ENCODE measurements around the gene MEI4. TPM values are rescaled to one million over a fixed set of nuclear protein-coding genes. Genes with fewer than 3 reads are reported as not detected.
"Not testable (repeated sequence)": the region's sequence is repeated elsewhere in the genome, so short reads cannot be mapped to it uniquely, and the experiment has no call there.

MEI4 gene
- total RNA-seq, 1 donor = 0.10 TPM

GRCh38 chr6:77822265-77822664, 169.4 kb downstream of the MEI4 start:
- Histone ChIP-seq H3K9me3 (ENCODE audit: low read depth, low read length) (no peaks in the 10 kb centered on the region), H3K27me3 (ENCODE audit: insufficient read depth, low read length) (no peaks in the 10 kb centered on the region), H3K4me1 (ENCODE audit: insufficient read depth, low read length) (no peaks in the 10 kb centered on the region), H3K4me3 (ENCODE audit: low read length) (no peak overlapping the region)

GRCh38 chr6:77825204-77825603, 172.4 kb downstream of the MEI4 start:
- H3K9me3 ChIP-seq (ENCODE audit: low read depth, low read length) = no peaks in the 10 kb centered on the region
- no peak overlapping the region for H3K4me3 ChIP-seq (ENCODE audit: low read length)
- H3K27me3 ChIP-seq (ENCODE audit: insufficient read depth, low read length) = no peaks in the 10 kb centered on the region
- H3K4me1 ChIP-seq (ENCODE audit: insufficient read depth, low read length) = no peaks in the 10 kb centered on the region

DNA sequence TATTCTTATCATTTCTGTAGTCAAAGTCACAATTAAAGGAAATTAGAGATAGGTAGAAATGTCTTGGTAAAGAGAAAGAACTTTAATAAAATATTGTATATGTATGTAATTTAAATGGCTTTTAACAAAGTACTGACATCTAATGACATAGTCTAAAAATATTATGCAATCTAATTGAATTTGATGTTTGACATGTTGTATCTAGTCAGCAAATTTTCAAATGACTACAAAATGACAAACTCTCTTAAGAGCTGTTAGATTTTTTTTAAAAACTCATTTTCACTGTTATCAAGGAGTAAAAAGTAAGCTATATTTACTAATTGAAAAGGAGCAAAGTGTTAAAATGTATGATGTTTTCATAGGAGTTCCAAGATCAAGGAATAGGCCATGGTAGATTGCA, 176.9 kb downstream of the MEI4 start:
- H3K27me3 ChIP-seq (ENCODE audit: insufficient read depth, low read length) = no peaks in the 10 kb centered on the region
- H3K4me1 ChIP-seq (ENCODE audit: insufficient read depth, low read length) = no peaks in the 10 kb centered on the region
- no peaks in the 10 kb centered on the region for H3K9me3 ChIP-seq (ENCODE audit: low read depth, low read length)
- no peak overlapping the region for H3K4me3 ChIP-seq (ENCODE audit: low read length)

- not testable (repeated sequence) for H3K9me3 ChIP-seq (ENCODE audit: low read depth, low read length); H3K4me1 ChIP-seq (ENCODE audit: insufficient read depth, low read length); H3K4me3 ChIP-seq (ENCODE audit: low read length); H3K27me3 ChIP-seq (ENCODE audit: insufficient read depth, low read length)
Measured at GRCh38 chr6:77833749-77834148, 180.9 kb downstream of the MEI4 start.

DNA sequence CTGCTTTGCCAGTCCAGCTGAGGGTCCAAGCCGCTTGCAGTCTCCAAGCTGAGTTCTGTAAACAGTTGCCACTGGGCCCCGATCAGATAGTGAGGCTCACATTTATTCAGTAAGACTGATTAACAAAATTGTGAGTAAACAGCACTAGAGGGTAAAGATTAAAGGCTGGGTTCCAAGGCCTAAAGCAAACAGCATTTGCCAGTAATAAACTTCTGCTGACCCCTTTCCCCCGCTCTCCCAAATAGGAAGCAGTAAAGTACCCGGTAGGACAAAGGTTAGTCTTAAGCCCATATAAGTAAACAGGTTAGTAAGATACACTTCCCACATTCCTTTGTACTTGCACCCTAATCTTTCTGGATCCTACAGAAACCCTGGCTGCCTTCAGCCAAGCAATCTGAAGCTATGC, 181.8 kb downstream of the MEI4 start:
- no peak overlapping the region for H3K4me3 ChIP-seq (ENCODE audit: low read length)
- H3K27me3 ChIP-seq (ENCODE audit: insufficient read depth, low read length) = no peaks in the 10 kb centered on the region
- H3K4me1 ChIP-seq (ENCODE audit: insufficient read depth, low read length) = no peaks in the 10 kb centered on the region
- H3K9me3 ChIP-seq (ENCODE audit: low read depth, low read length) = no peaks in the 10 kb centered on the region

- H3K4me3 ChIP-seq (ENCODE audit: low read length) = no peak overlapping the region
- H3K4me1 ChIP-seq (ENCODE audit: insufficient read depth, low read length) = no peaks in the 10 kb centered on the region
- no peaks in the 10 kb centered on the region for H3K27me3 ChIP-seq (ENCODE audit: insufficient read depth, low read length)
- H3K9me3 ChIP-seq (ENCODE audit: low read depth, low read length) = no peaks in the 10 kb centered on the region
Measured at GRCh38 chr6:77837034-77837784, 184.4 kb downstream of the MEI4 start.

GRCh38 chr6:77839292-77839691, 186.5 kb downstream of the MEI4 start:
- Histone ChIP-seq H3K4me3 (ENCODE audit: low read length) (no peak overlapping the region), H3K4me1 (ENCODE audit: insufficient read depth, low read length) (no peaks in the 10 kb centered on the region), H3K9me3 (ENCODE audit: low read depth, low read length) (no peaks in the 10 kb centered on the region), H3K27me3 (ENCODE audit: insufficient read depth, low read length) (no peaks in the 10 kb centered on the region)

GRCh38 chr6:77844822-77845221, 192.0 kb downstream of the MEI4 start:
- Histone ChIP-seq H3K9me3 (ENCODE audit: low read depth, low read length) (peaks cover 6% of the 10 kb centered on the region), H3K4me1 (ENCODE audit: insufficient read depth, low read length) (no peaks in the 10 kb centered on the region), H3K4me3 (ENCODE audit: low read length) (no peak overlapping the region), H3K27me3 (ENCODE audit: insufficient read depth, low read length) (no peaks in the 10 kb centered on the region)

DNA sequence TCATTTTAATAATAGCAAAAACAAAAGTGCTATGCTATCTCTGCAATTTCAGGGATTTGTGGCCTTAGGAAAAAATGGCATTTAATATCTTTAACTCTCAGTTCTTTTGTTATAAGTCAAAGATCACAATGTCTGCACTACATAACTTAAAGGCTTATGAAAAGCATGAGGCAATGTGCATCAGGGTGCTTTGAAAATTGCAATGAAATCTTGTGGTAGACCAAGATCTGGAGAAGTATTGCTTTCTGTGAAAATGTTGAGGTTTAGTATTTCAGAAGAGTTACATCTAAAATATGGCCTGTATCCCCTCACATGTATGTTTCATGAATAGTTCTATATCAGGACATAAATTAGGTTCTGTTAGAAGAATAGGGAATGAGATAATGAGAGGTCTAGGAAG, 200.6 kb downstream of the MEI4 start:
- no peaks in the 10 kb centered on the region for H3K4me1 ChIP-seq (ENCODE audit: insufficient read depth, low read length)
- H3K9me3 ChIP-seq (ENCODE audit: low read depth, low read length) = no peaks in the 10 kb centered on the region
- H3K4me3 ChIP-seq (ENCODE audit: low read length) = no peak overlapping the region
- H3K27me3 ChIP-seq (ENCODE audit: insufficient read depth, low read length) = no peaks in the 10 kb centered on the region

DNA sequence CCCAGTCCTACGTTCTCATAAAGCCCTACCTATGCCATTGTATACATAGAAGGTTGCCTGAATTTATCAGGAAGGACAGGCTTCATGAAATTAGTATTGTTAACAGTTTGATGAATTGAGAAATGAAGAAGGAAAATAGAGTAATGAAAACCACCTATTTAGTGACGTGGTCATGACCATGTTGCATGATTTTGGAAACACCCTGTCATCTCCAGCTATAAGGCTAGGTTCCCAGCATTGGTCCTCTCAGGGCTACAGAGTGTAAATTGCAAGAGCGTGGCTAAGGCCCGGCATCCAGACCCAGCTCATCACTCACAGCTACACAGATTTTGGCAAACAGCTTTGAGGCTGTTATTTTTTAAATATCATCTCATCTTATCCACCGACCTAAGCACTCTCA, 203.6 kb downstream of the MEI4 start:
- no peaks in the 10 kb centered on the region for H3K4me1 ChIP-seq (ENCODE audit: insufficient read depth, low read length)
- no peaks in the 10 kb centered on the region for H3K27me3 ChIP-seq (ENCODE audit: insufficient read depth, low read length)
- peaks cover 5% of the 10 kb centered on the region for H3K9me3 ChIP-seq (ENCODE audit: low read depth, low read length)
- no peak overlapping the region for H3K4me3 ChIP-seq (ENCODE audit: low read length)

GRCh38 chr6:77857421-77857820, 204.6 kb downstream of the MEI4 start:
- no peaks in the 10 kb centered on the region for H3K27me3 ChIP-seq (ENCODE audit: insufficient read depth, low read length)
- no peaks in the 10 kb centered on the region for H3K4me1 ChIP-seq (ENCODE audit: insufficient read depth, low read length)
- H3K9me3 ChIP-seq (ENCODE audit: low read depth, low read length) = peaks cover 5% of the 10 kb centered on the region
- H3K4me3 ChIP-seq (ENCODE audit: low read length) = no peak overlapping the region

GRCh38 chr6:77876300-77876699, 223.5 kb downstream of the MEI4 start:
- Histone ChIP-seq H3K4me1 (ENCODE audit: insufficient read depth, low read length) (no peaks in the 10 kb centered on the region), H3K9me3 (ENCODE audit: low read depth, low read length) (no peaks in the 10 kb centered on the region), H3K4me3 (ENCODE audit: low read length) (no peak overlapping the region), H3K27me3 (ENCODE audit: insufficient read depth, low read length) (no peaks in the 10 kb centered on the region)

DNA sequence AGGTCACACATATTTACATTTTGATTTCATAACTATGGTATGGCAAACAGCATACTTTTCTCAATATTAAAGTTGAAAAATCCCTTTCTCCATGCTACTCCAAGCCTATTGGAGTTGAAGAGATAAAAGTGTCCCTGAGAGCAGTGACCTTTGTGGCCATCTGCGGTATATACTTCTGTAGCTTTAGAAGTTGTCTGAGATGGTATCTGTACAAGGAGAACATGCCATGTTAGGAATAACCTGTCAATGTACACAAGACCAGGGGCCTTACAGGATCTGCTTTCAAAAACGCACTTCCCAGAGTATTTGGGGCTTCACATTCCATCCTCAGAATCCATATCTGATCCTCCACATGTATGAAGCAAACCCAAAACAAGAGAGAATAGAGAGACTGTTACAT, 226.7 kb downstream of the MEI4 start:
- H3K4me1 ChIP-seq (ENCODE audit: insufficient read depth, low read length) = no peaks in the 10 kb centered on the region
- H3K27me3 ChIP-seq (ENCODE audit: insufficient read depth, low read length) = no peaks in the 10 kb centered on the region
- H3K4me3 ChIP-seq (ENCODE audit: low read length) = no peak overlapping the region
- H3K9me3 ChIP-seq (ENCODE audit: low read depth, low read length) = peaks cover 5% of the 10 kb centered on the region

GRCh38 chr6:77880501-77880900, 227.7 kb downstream of the MEI4 start:
- H3K4me3 ChIP-seq (ENCODE audit: low read length) = no peak overlapping the region
- H3K4me1 ChIP-seq (ENCODE audit: insufficient read depth, low read length) = no peaks in the 10 kb centered on the region
- H3K9me3 ChIP-seq (ENCODE audit: low read depth, low read length) = peaks cover 5% of the 10 kb centered on the region
- no peaks in the 10 kb centered on the region for H3K27me3 ChIP-seq (ENCODE audit: insufficient read depth, low read length)

- Histone ChIP-seq H3K9me3 (ENCODE audit: low read depth, low read length) (peaks cover 5% of the 10 kb centered on the region), H3K4me1 (ENCODE audit: insufficient read depth, low read length) (no peaks in the 10 kb centered on the region)
Measured at GRCh38 chr6:77883851-77884250, 231.0 kb downstream of the MEI4 start.

GRCh38 chr6:77893391-77893790, 240.6 kb downstream of the MEI4 start:
- Histone ChIP-seq H3K9me3 (ENCODE audit: low read depth, low read length) (peaks cover 4% of the 10 kb centered on the region), H3K27me3 (ENCODE audit: insufficient read depth, low read length) (no peaks in the 10 kb centered on the region), H3K4me1 (ENCODE audit: insufficient read depth, low read length) (no peaks in the 10 kb centered on the region), H3K4me3 (ENCODE audit: low read length) (no peak overlapping the region)

More at GRCh38 chr6:77883851-77884250, 231.0 kb downstream of the MEI4 start:
- Histone ChIP-seq H3K27me3 (ENCODE audit: insufficient read depth, low read length) (no peaks in the 10 kb centered on the region), H3K4me3 (ENCODE audit: low read length) (no peak overlapping the region)
